SK-N-MC (cell line): ENCODE results near the gene GNAT1.

Experiments used
- DNase-seq: peaks from one replicate; pipeline ENCODE4 v3.0.0-alpha.2; 2011; ENCODE audit warnings: low read depth, low spot score
- H3K27ac ChIP-seq: fragments of 200-600 bp; sonication (generic); 2 replicates; pipeline ENCODE4 v1.5.1; 2016; ENCODE audit warnings: mixed run types
- H3K36me3 ChIP-seq: fragments of 200-600 bp; sonication (generic); 2 replicates; pipeline ENCODE4 v1.6.1; 2017; ENCODE audit warnings: antibody characterized with exemption, low read length, mixed read lengths; ENCODE audit not compliant: insufficient read depth
- H3K4me3 ChIP-seq: fragments of 200-600 bp; sonication (generic); 2 replicates; pipeline ENCODE4 v1.5.1; 2016
- H3K9ac ChIP-seq: fragments of 200-600 bp; sonication (generic); 2 replicates; pipeline ENCODE4 v1.8.0; 2017; ENCODE audit warnings: mixed run types, mixed read lengths; ENCODE audit not compliant: insufficient read length
- H3K9me3 ChIP-seq: fragments of 200-600 bp; sonication (generic); 2 replicates; pipeline ENCODE4 v1.6.1; 2017; ENCODE audit warnings: low read depth, mild to moderate bottlenecking, antibody characterized with exemption, low read length, moderate library complexity, mixed read lengths
- EZH2 ChIP-seq: fragments of 200-600 bp; sonication (generic); IDR thresholded peaks from one replicate; pipeline ENCODE4 v1.6.1; 2017; ENCODE audit warnings: antibody characterized with exemption
- FOXP2 ChIP-seq: optimal IDR thresholded peaks from 2 replicates; pipeline ENCODE3; 2011; ENCODE audit warnings: mild to moderate bottlenecking, moderate library complexity; ENCODE audit not compliant: insufficient read depth; ENCODE audit errors: extremely low read length, control extremely low read depth
- POLR2AphosphoS5 ChIP-seq: IDR thresholded peaks from 2 replicates; pipeline ENCODE4 v1.6.1; 2012; ENCODE audit warnings: mild to moderate bottlenecking, low read depth, low read length, borderline replicate concordance

The GNAT1 gene

GRCh38 chr3:50153782-50154475 lies 37.5 kb upstream of the GNAT1 start:
- no peak overlapping the region for H3K27ac ChIP-seq
- H3K36me3 ChIP-seq: no peaks in the 10 kb centered on the region
- no peak overlapping the region for H3K9ac ChIP-seq
- H3K9me3 ChIP-seq: no peaks in the 10 kb centered on the region
- no peak for DNase-seq
- H3K4me3 ChIP-seq: no peak overlapping the region
- TF ChIP-seq FOXP2 (no peak), POLR2AphosphoS5 (no peak), EZH2 (no peak)

DNA sequence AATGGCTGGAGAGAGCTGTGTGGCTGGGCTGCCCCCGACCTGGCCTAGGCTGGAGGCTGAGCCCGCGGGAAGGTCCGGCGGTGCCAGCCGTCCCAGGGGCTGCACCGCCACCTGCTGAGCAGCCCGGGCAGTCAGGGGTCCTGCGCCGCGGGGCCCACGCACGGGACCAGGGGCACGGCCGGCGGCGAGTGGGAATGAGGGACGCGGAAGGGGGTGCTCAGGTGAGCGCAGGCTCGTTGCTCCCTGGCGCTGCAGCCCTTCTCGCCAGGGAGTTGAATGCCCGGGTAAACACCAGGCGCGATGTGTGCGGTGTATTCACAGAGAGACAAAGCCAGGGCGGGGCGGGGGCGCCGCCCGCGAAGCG lies 37.0 kb upstream of the GNAT1 start:
- H3K36me3 ChIP-seq: no peaks in the 10 kb centered on the region
- no peaks in the 10 kb centered on the region for H3K9me3 ChIP-seq
- no peak overlapping the region for H3K9ac ChIP-seq
- H3K4me3 ChIP-seq: peak overlapping the region; percentile 47
- no peak overlapping the region for H3K27ac ChIP-seq
- TF ChIP-seq EZH2 (no peak), FOXP2 (no peak), POLR2AphosphoS5 (no peak)
- no peak for DNase-seq

GRCh38 chr3:50154840-50155490 lies 36.4 kb upstream of the GNAT1 start, which contains the start of gene SEMA3F:
Gene SEMA3F (plus strand): TSS chr3:50155324. CDS start chr3:50159623, 4,299 bp downstream.
- Histone ChIP-seq H3K4me3 (peak within 1 kb of the TSS; percentile 69), H3K36me3 (no peaks in the 10 kb centered on the region), H3K9me3 (no peaks in the 10 kb centered on the region), H3K27ac (no peak within 1 kb of the TSS), H3K9ac (no peak within 1 kb of the TSS)
- TF ChIP-seq FOXP2: no peak
- no peak for TF ChIP-seq EZH2
- TF ChIP-seq POLR2AphosphoS5: no peak
- DNase-seq: no peak

DNA sequence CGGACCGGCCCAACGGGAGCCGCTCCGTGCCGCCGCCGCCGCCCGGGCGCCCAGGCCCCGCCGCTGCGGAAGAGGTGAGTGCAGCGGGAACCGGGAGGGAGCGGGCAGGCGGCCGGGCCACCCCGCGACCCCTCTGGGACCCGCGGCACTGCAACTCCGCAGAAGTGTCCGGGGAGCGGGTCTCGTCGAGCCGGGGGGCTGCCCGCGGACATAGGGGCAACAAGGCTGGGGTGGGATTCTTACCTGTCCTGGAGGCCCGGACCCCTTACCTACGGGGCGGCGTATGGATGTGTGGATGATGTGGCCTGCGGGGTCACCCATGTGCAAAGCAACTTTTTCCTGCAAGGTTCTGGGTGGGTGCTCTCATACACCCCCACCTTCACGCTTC lies 35.9 kb upstream of the GNAT1 start:
- no peak overlapping the region for H3K9ac ChIP-seq
- no peak overlapping the region for H3K27ac ChIP-seq
- peak overlapping the region; percentile 69 for H3K4me3 ChIP-seq
- no peaks in the 10 kb centered on the region for H3K9me3 ChIP-seq
- TF ChIP-seq EZH2 (no peak), POLR2AphosphoS5 (no peak), FOXP2 (no peak)
- no peak for DNase-seq
- no peaks in the 10 kb centered on the region for H3K36me3 ChIP-seq

GRCh38 chr3:50155891-50156290 lies 35.5 kb upstream of the GNAT1 start:
- Histone ChIP-seq H3K36me3 (no peaks in the 10 kb centered on the region), H3K9me3 (no peaks in the 10 kb centered on the region), H3K4me3 (peak overlapping the region; percentile 69), H3K27ac (no peak overlapping the region), H3K9ac (no peak overlapping the region)
- no peak for DNase-seq
- TF ChIP-seq EZH2 (no peak), FOXP2 (no peak), POLR2AphosphoS5 (no peak)

- H3K9ac ChIP-seq: no peak overlapping the region
- TF ChIP-seq EZH2 (no peak), FOXP2 (no peak), POLR2AphosphoS5 (no peak)
These were observed 34.6 kb upstream of the GNAT1 start for GRCh38 chr3:50156549-50157493.

GRCh38 chr3:50157827-50158529 lies 33.4 kb upstream of the GNAT1 start:
- Histone ChIP-seq H3K36me3 (no peaks in the 10 kb centered on the region), H3K4me3 (no peak overlapping the region), H3K9ac (no peak overlapping the region), H3K27ac (no peak overlapping the region), H3K9me3 (no peaks in the 10 kb centered on the region)
- no peak for DNase-seq
- TF ChIP-seq EZH2: no peak
- no peak for TF ChIP-seq POLR2AphosphoS5
- no peak for TF ChIP-seq FOXP2

More at GRCh38 chr3:50156549-50157493, 34.6 kb upstream of the GNAT1 start:
- DNase-seq: no peak
- Histone ChIP-seq H3K9me3 (no peaks in the 10 kb centered on the region), H3K4me3 (peak overlapping the region; percentile 69), H3K27ac (no peak overlapping the region), H3K36me3 (no peaks in the 10 kb centered on the region)

DNA sequence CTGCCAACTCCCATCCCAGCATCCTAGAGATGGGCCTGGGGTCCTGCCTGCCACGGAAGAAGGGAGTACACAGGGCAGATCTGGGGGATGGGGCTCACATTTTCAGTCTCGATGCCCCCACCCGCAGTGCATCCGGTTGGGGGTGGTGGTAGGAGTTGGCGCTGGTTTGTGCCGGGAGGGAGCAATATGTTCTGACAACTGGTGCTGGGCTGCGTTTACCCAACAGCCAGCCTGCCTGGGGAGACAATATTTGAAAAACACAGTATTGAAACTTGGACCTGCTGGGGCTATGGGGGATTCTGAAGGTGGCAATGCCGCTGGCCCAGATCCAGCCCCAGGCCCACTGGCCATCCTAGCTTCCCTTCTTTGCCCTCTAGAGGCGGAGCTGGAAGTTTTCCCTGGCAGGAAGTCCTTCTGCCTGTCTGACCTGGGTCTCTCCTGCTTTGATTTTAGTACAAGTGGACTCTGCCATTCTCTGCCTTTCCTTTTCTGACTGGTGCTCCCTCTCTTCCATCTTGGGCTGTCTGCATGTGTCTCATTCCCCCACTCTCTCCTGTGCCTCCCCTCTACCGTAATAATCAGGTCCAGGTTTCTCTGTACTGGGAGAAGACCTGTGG lies 32.8 kb upstream of the GNAT1 start:
- no peak overlapping the region for H3K9ac ChIP-seq
- H3K27ac ChIP-seq: no peak overlapping the region
- DNase-seq: no peak
- H3K4me3 ChIP-seq: no peak overlapping the region
- TF ChIP-seq EZH2 (no peak), POLR2AphosphoS5 (no peak), FOXP2 (no peak)
- no peaks in the 10 kb centered on the region for H3K9me3 ChIP-seq
- no peaks in the 10 kb centered on the region for H3K36me3 ChIP-seq
